HL-60 (cell line): ENCODE results near the gene COX6A2.

Source experiments
- DNase-seq, 2 experiments: peaks; one replicate each; pipeline ENCODE4 v3.0.0-alpha.2; 2010 to 2020; ENCODE audit warnings: low read depth in 1 of 2, low spot score in 1 of 2
- H3K27ac ChIP-seq: fragments of 250-450 bp; sonication (Bioruptor Pico); replicated peaks from 2 replicates; pipeline ENCODE4 v1.5.1; 2020; ENCODE audit warnings: mild to moderate bottlenecking, moderate library complexity
- H3K27me3 ChIP-seq: fragments of 250-450 bp; sonication (Bioruptor Pico); 2 replicates; pipeline ENCODE4 v1.5.1; 2021; ENCODE audit warnings: mild to moderate bottlenecking, moderate library complexity; ENCODE audit not compliant: insufficient read depth, poor library complexity, severe bottlenecking
- H3K4me3 ChIP-seq: replicated peaks from 2 replicates; pipeline ENCODE4 v1.5.1; 2011; ENCODE audit warnings: mild to moderate bottlenecking, control low read depth, low read length; ENCODE audit not compliant: insufficient read depth
- CTCF ChIP-seq: IDR thresholded peaks from one replicate; pipeline ENCODE4 v1.5.1; 2011; ENCODE audit warnings: low read length, control low read depth, inconsistent platforms; ENCODE audit not compliant: insufficient read depth
- GABPA ChIP-seq: IDR thresholded peaks from 2 replicates; pipeline ENCODE4 v1.6.1; 2012; ENCODE audit warnings: low read depth
- POLR2AphosphoS5 ChIP-seq: IDR thresholded peaks from 2 replicates; pipeline ENCODE4 v1.6.1; 2012; ENCODE audit warnings: low read depth
- REST ChIP-seq: IDR thresholded peaks from 2 replicates; pipeline ENCODE4 v1.6.1; 2012; ENCODE audit warnings: low read depth; ENCODE audit not compliant: insufficient replicate concordance
- SPI1 ChIP-seq: IDR thresholded peaks from 2 replicates; pipeline ENCODE4 v1.6.1; 2012; ENCODE audit warnings: low read depth, mild to moderate bottlenecking, borderline replicate concordance

COX6A2 gene

GRCh38 chr16:31438414-31438813 is 10.3 kb upstream of the COX6A2 start:
- TF ChIP-seq GABPA, result no peak
- no peak for TF ChIP-seq SPI1
- TF ChIP-seq REST, result no peak
- no peak for TF ChIP-seq POLR2AphosphoS5
- TF ChIP-seq CTCF, result no peak
- no peak for DNase-seq
- Histone ChIP-seq H3K27me3 (no peaks in the 10 kb centered on the region), H3K4me3 (no peak overlapping the region), H3K27ac (no peak overlapping the region)

GRCh38 chr16:31436221-31437045 is 8.3 kb upstream of the COX6A2 start:
- no peak for TF ChIP-seq GABPA
- no peak for TF ChIP-seq CTCF
- no peak for TF ChIP-seq POLR2AphosphoS5
- TF ChIP-seq SPI1, result no peak
- TF ChIP-seq REST, result no peak
- H3K27ac ChIP-seq, result no peak overlapping the region
- H3K27me3 ChIP-seq, result no peaks in the 10 kb centered on the region
- no peak for DNase-seq
- no peak overlapping the region for H3K4me3 ChIP-seq

DNA sequence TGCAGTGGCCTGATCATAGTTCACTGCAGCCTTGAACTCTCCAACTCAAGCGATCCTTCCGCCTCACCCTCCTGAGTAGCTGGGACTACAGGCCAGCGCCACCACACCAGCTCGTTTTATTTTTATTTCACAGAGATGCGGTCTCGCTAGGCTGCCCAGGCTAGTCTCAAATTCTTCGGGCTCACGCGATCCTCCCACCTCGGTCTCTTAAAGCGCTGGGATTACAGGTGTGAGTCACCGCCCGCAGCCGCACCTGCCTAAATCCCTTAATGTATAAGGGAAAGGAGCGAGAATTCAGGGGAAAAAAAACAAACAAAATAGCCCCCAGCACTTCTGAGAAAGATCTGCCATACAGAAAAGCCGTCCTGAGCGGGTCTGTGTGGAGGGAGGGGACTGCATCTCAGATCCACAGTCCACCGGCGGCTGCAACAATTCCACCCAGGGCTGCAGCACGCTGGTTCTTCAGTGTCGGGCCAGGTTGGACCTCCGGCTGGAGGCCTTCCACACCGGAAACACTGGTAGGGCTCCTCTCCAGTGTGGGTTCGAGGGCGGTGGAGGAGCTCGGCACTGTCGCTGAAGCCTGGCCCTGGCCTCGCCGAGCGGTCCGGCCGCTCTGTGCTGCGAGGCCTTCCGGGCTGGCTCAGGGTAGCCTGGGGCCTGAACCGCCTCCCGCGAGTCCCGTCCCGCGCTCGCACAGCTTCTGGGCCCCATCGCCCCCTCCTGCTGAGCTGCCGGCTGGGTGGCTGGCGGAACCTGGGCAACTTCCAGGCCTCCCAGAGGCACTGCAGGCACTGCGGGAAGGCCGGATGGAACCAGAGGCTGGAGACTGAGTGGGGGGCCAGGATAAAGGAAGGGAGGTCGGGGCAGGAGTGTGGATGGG is 7.4 kb upstream of the COX6A2 start:
- no peak for DNase-seq
- no peak for TF ChIP-seq REST
- no peak for TF ChIP-seq SPI1
- no peak for TF ChIP-seq GABPA
- no peak for TF ChIP-seq CTCF
- Histone ChIP-seq H3K4me3 (no peak overlapping the region), H3K27ac (no peak overlapping the region), H3K27me3 (no peaks in the 10 kb centered on the region)
